NCI-H524 (cell line): ENCODE data around the gene BLACAT1.
A peak's percentile ranks its signal among the peaks of the same experiment; 100 is the strongest.
"Not testable (repeated sequence)": the region's sequence is repeated elsewhere in the genome, so short reads cannot be mapped to it uniquely, and the experiment has no call there.

Source experiments
- DNase-seq, 2 experiments: peaks; one replicate each; lab custom pipeline; 2025; lab: John Stamatoyannopoulos, UW

BLACAT1 gene

GRCh38 chr1:205417870-205418635, 37.8 kb downstream of the BLACAT1 start:
- peak in 1 of 2 experiments; percentile 28 for DNase-seq

- DNase-seq: peak; percentile 22 to 80
Measured at GRCh38 chr1:205416322-205416721, 39.5 kb downstream of the BLACAT1 start.

- DNase-seq: no peak
Measured at GRCh38 chr1:205410581-205411298, 45.1 kb downstream of the BLACAT1 start.

GRCh38 chr1:205407970-205408369, 47.9 kb downstream of the BLACAT1 start:
- no peak for DNase-seq

GRCh38 chr1:205406252-205406651, 49.6 kb downstream of the BLACAT1 start:
- not testable (repeated sequence) for DNase-seq
